Lower leg skin (tissue), 3 donors: Measurements from ENCODE around the gene PCSK5.

ENCODE experiments used
- CTCF ChIP-seq, 3 donors: fragments of 450-650 bp; IDR thresholded peaks; one replicate each; pipeline ENCODE4 v1.5.1; 2016; ENCODE audit warnings: antibody characterized with exemption in 3 of 3, mild to moderate bottlenecking in 3 of 3, moderate library complexity in 2 of 3
- POLR2A ChIP-seq, 2 donors: fragments of 450-650 bp; IDR thresholded peaks; one replicate each; pipeline ENCODE4 v1.6.1; 2016 to 2017; ENCODE audit warnings: antibody characterized with exemption in 2 of 2, mild to moderate bottlenecking in 1 of 2, moderate library complexity in 1 of 2

- no peak for TF ChIP-seq CTCF (IDR thresholded peaks at IDR 0.05)
- no peak for TF ChIP-seq POLR2A (IDR thresholded peaks at IDR 0.05)
Observed at GRCh38 chr9:76218886-76219445, 328.5 kb downstream of the PCSK5 start.
